ENCODE measurements around the gene MANF. TPM values are rescaled to one million over a fixed set of nuclear protein-coding genes. Genes with fewer than 3 reads are reported as not detected.

MANF gene
- total RNA-seq, 4 donors from 2014 or later = 9.8 to 28.4 (median 23.0) TPM

- Histone ChIP-seq H3K27ac (no peak overlapping the region), H3K4me1 (peaks cover 0 to 8% (median under 1%) of the 10 kb centered on the region in 4 donors), H3K4me3 (no peak overlapping the region), H3K36me3 (no peaks in the 10 kb centered on the region), H3K27me3 (no peaks in the 10 kb centered on the region), H3K9me3 (no peaks in the 10 kb centered on the region)
- DNase-seq (ENCODE audit: low spot score in 2 of 2) = no peak
- WGBS, 2 donors = 65 to 80% methylated on average over 2 of the region's 2 CpGs
- TF ChIP-seq POLR2A (IDR thresholded peaks at IDR 0.05) (no peak), EP300 (IDR thresholded peaks at IDR 0.05) (no peak)
- TF ChIP-seq, protein P1, sequence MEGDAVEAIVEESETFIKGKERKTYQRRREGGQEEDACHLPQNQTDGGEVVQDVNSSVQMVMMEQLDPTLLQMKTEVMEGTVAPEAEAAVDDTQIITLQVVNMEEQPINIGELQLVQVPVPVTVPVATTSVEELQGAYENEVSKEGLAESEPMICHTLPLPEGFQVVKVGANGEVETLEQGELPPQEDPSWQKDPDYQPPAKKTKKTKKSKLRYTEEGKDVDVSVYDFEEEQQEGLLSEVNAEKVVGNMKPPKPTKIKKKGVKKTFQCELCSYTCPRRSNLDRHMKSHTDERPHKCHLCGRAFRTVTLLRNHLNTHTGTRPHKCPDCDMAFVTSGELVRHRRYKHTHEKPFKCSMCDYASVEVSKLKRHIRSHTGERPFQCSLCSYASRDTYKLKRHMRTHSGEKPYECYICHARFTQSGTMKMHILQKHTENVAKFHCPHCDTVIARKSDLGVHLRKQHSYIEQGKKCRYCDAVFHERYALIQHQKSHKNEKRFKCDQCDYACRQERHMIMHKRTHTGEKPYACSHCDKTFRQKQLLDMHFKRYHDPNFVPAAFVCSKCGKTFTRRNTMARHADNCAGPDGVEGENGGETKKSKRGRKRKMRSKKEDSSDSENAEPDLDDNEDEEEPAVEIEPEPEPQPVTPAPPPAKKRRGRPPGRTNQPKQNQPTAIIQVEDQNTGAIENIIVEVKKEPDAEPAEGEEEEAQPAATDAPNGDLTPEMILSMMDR (IDR thresholded peaks at IDR 0.05) = no peak
Observed at GRCh38 chr3:51378726-51379125, 6.4 kb upstream of the MANF start.

DNA sequence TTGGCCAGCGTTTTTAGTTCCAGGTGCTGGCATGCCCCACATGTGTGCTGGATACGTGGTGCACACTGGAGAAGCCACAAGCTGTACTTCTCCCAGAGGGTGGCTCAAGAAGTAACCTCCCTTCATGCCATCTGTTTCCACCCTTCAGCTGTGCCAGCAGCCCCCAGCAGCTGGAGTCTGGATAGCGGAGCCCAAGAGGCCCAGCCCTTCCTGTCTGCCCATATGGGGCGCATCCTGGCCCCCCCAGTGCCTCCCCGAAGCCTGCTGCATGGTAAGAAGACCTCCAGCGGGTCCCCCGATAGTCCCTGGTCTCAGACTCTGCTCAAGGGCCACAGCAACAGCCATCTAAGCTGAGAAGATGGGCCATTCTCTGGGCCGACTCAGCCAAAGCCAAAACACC lies 5.8 kb upstream of the MANF start:
- no peaks in the 10 kb centered on the region for H3K36me3 ChIP-seq
- H3K4me3 ChIP-seq = no peak overlapping the region
- no peaks in the 10 kb centered on the region for H3K9me3 ChIP-seq
- TF ChIP-seq POLR2A (IDR thresholded peaks at IDR 0.05) (no peak), EP300 (IDR thresholded peaks at IDR 0.05) (no peak)
- TF ChIP-seq, protein P1 (IDR thresholded peaks at IDR 0.05) = no peak
- 76 to 78% methylated on average over 3 to 7 of the region's 8 CpGs for WGBS, 2 donors
- no peaks in the 10 kb centered on the region for H3K27me3 ChIP-seq
- no peak for DNase-seq (ENCODE audit: low spot score in 2 of 2)
- no peak overlapping the region for H3K27ac ChIP-seq
- H3K4me1 ChIP-seq = peaks cover 0 to 14% (median 3%) of the 10 kb centered on the region in 4 donors

DNA sequence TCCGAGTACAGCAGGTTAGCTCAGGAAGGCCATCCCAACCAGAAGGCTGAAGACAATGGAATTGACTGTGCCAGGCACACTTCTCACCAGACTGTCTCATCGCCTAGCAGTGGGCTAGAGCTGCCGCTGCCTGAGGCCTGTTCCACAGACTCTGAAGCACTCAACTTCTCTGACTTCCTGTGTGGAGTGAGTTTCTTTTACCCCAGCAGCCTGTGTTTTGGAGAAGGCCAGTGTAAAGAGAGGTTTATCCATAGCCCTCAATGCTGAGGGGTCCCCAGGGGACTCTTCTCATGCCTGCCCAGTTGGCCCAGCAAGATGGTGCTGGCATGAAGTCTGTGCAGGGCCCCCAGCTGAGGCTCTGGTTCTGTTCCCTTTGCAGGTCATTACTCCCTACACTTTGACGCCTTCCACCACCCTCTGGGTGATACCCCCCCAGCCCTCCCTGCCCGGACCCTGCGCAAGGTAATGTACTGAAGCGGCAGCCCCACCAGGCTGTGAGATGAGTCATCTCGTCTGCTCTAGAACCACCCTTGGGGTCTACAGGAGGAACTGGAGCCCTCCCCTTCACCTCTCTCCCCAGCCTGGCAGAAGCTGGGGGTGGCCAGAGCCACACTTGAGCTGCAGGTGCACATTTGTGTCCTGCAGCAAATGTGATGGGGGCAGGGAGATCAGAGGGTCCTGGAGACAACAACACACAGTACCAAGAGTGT lies 5.2 kb upstream of the MANF start:
- 83 to 89% methylated on average over 5 to 8 of the region's 8 CpGs for WGBS, 2 donors
- no peak for TF ChIP-seq EP300 (IDR thresholded peaks at IDR 0.05)
- TF ChIP-seq POLR2A (IDR thresholded peaks at IDR 0.05) = no peak
- TF ChIP-seq, protein P1 (IDR thresholded peaks at IDR 0.05) = no peak
- Histone ChIP-seq H3K9me3 (no peaks in the 10 kb centered on the region), H3K4me1 (peaks cover 0 to 14% (median 3%) of the 10 kb centered on the region in 4 donors), H3K36me3 (no peaks in the 10 kb centered on the region), H3K4me3 (no peak overlapping the region), H3K27ac (no peak overlapping the region), H3K27me3 (no peaks in the 10 kb centered on the region)
- DNase-seq (ENCODE audit: low spot score in 2 of 2) = no peak

DNA sequence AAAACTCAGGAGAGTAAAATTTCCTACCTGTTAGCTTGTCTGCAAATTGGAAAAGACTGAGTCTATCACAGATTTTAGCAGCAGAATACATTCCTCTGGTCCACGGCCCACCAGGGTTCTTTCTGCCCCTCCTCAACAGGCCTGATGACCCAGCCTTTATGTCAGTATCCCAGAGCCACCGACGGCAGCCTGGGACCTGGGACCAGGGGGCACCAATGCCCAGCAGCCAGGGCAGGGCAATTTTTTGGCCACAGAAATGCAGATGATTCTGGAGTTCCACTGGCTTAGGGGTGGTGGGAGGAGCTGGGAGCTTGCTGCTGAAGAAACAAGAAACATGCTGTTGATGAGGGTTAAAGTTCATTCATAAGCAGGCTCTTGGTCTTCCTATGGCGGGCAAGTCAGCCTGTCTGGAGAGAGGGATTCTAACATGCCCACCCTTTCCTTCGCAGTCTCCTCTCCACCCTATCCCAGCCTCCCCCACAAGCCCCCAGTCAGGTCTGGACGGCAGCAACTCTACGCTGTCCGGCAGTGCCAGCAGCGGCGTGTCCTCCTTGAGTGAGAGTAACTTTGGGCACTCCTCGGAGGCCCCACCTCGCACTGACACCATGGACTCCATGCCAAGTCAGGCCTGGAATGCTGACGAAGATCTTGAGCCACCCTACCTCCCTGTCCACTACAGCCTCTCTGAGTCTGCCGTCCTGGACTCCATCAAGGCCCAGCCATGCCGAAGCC lies 4.3 kb upstream of the MANF start:
- no peak overlapping the region for H3K27ac ChIP-seq
- WGBS, 2 donors = 77 to 80% methylated on average over 15 of the region's 15 CpGs
- DNase-seq (ENCODE audit: low spot score in 2 of 2) = no peak
- H3K36me3 ChIP-seq = no peaks in the 10 kb centered on the region
- no peak overlapping the region for H3K4me3 ChIP-seq
- TF ChIP-seq EP300 (IDR thresholded peaks at IDR 0.05) (no peak), POLR2A (IDR thresholded peaks at IDR 0.05) (no peak)
- TF ChIP-seq, protein P1 (IDR thresholded peaks at IDR 0.05) = no peak
- H3K27me3 ChIP-seq = no peaks in the 10 kb centered on the region
- H3K4me1 ChIP-seq = peaks cover 0 to 17% (median 5%) of the 10 kb centered on the region in 4 donors
- no peaks in the 10 kb centered on the region for H3K9me3 ChIP-seq

- Histone ChIP-seq H3K9me3 (no peaks in the 10 kb centered on the region), H3K4me3 (no peak overlapping the region), H3K27ac (no peak overlapping the region), H3K36me3 (no peaks in the 10 kb centered on the region), H3K4me1 (peaks cover 0 to 23% (median 10%) of the 10 kb centered on the region in 4 donors), H3K27me3 (no peaks in the 10 kb centered on the region)
- 80 to 87% methylated on average over 16 to 18 of the region's 18 CpGs for WGBS, 2 donors
- TF ChIP-seq EP300 (IDR thresholded peaks at IDR 0.05) (no peak), POLR2A (IDR thresholded peaks at IDR 0.05) (no peak)
- TF ChIP-seq, protein P1 (IDR thresholded peaks at IDR 0.05) = no peak
- DNase-seq (ENCODE audit: low spot score in 2 of 2) = no peak
Observed at GRCh38 chr3:51381333-51381705, 3.8 kb upstream of the MANF start.

All from tibial nerve (tissue), 4 donors.